ENCODE results near the gene NCAPG2. TPM values are rescaled to one million over a fixed set of nuclear protein-coding genes. Genes with fewer than 3 reads are reported as not detected.
A peak's percentile ranks its signal among the peaks of the same experiment; 100 is the strongest.
"Not testable (repeated sequence)": the region's sequence is repeated elsewhere in the genome, so short reads cannot be mapped to it uniquely, and the experiment has no call there.

NCAPG2 gene
- total RNA-seq, 1 donor from 2014 or later: 12.2 TPM

DNA sequence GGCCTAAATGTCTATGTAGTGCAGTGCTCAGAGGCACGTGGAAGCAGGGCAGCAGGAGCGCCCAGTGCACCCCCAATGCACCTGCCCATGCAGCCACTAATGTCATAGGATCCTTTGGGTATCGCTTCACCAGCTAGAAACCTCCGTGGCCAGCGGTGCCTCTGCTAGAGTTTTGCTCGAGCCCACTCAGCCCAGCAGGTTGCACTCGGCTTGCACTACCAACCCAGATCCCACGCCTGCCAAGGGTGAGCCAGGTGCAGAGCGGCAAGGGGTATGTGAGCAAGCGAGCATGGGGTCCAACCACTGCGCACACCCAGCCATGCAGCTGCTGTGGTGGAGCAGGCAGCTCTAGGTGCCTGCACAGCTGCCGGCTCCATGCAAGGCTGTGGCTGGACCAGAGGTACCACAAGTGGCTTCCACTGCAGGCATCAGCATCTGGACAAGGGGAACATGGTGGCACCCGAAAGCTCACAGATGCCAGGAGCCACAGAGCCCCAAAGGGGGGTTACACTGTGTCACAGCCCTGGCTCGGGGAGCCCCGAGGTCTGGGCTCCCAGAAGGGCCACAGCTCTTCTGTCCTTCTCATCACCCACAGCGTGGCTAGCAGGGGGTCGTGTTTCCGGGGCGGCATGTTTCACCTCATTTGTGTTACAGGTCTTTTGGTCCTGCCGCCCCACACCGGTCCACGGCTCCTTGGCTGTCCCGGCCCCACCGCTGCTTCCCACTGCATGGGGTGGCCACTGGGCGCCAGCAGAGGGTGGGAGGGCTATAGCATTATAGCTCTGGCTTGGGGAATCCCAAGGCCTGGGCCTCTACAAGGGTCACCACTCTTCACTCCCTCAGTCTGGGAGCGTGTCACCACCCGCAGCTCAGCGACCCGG, 2.3 kb upstream of the NCAPG2 start:
- no peak for FAIRE-seq
- no peak for DNase-seq (ENCODE audit: low spot score in 2 of 2)

DNA sequence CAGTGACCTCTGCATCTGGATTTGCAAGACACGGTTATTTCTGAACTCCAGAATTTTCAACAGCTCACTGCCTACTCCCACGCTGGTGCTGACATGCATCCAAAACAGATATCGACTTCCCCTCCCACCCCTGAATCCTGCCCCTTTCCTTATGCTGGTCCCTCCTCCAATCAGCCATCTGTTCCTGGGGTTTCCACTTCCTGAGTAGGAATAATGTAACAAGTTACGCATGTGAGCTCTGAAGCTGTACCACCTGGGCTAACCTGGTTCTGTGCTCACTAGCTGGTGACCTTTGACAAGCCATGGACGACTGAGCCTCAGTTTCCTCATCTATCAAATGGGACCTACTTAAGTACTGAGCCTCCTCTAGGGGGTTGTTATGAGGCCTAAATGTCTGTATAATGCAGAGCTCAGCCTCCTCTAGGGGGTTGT, 1.7 kb upstream of the NCAPG2 start:
- FAIRE-seq (no peak), DNase-seq (ENCODE audit: low spot score in 2 of 2) (peak; percentile 37 to 38)

DNA sequence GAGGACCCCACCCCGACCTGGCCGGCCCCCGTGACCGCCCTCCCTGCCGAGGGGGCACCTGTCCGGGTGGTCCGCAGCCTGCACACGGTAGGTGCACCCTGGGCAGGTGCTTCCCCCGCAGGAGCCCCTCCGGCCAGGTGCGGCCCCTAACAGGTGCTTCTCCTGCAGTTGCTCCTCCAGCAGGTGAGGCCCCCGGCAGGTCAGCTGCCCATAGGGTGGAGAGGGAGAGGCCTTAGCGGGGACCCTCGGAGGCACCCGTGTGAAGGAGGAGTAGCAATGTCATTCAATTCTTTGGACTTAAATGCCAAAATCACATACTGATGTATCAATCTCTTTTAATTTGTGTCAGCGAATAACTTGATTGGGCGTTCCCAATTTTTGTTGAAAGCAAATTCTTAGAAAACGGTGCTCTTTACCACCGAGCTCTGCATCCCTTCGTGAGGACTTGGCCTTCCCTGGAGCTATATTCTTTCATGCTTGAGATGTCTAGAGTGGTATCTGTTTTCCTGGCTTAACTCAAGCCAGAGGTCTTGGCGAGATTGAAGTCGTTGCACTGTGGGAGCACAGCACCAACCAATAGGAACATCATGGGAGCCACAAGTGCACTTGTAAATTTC, 738 bp upstream of the NCAPG2 start:
- DNase-seq (ENCODE audit: low spot score in 2 of 2): peak in 1 of 2 donors; percentile 36
- no peak for FAIRE-seq

DNA sequence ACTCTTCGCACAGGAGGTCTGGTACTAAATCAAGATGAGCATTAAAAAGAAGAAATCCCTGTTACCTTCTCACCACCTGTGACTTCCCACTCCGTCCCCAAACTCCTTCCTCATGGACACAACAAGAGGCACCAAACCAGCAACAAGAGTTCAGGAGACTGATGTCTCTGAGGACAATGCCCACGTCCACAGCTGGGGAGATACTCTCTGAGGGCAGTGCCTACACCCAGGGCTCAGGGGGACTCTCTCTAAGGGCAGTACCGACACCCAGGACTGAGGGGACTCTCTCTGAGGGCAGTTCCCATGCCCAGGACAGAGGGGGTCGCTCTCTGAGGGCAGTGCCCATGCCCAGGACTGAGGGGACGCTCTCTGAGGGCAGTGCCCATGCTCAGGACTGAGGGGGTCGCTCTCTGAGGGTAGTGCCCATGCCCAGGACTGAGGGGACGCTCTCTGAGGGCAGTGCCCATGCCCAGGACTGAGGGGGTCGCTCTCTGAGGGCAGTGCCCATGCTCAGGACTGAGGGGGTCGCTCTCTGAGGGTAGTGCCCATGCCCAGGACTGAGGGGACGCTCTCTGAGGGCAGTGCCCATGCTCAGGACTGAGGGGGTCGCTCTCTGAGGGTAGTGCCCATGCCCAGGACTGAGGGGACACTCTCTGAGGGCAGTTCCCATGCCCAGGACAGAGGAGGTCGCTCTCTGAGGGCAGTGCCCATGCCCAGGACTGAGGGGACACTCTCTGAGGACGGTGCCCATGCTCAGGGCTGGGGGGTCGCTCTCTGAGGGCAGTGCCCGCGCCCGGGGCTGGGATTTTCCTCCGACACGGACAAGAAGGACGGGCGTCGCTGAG, 703 bp downstream of the NCAPG2 start:
- not testable (repeated sequence) for DNase-seq (ENCODE audit: low spot score in 2 of 2); FAIRE-seq

DNA sequence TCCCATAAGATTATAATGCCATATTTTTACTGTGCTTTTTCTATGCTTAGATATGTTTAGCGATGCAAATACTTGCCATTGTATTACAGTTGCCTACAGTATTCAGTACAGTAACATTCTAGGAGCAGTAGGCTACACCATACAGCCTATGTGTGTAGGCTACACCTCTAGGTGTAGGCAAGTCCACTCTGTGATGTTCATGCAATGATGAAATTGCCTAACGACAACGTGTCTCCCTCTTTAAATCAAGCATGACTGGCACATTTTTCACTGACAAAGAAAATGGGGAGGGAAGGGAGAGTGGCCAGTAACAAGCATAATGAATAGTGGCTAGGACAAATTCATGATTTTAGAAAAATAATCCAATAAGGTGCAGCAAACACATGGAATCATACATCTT, 1.7 kb downstream of the NCAPG2 start:
- FAIRE-seq (no peak), DNase-seq (ENCODE audit: low spot score in 2 of 2) (no peak)

DNA sequence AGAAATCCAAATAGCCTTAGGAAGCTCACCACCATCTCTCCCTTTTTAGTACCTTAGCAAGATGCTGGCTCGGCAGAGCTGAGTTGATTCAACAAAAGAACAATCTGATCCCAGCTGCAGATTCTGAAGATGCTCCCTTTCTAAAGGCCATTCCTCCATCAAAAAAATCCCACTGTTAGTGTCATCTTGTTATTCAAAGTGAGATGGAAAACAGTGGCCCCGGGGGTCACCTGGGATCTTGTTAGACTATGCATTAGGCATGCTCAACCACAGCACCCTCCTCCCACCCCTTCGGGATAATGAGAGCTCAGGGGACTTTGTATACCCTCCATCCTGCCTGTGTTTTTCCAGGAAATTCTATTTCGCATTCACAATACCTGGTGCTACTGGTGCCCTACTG, 2.4 kb downstream of the NCAPG2 start:
- DNase-seq (ENCODE audit: low spot score in 2 of 2) (no peak), FAIRE-seq (no peak)

DNA sequence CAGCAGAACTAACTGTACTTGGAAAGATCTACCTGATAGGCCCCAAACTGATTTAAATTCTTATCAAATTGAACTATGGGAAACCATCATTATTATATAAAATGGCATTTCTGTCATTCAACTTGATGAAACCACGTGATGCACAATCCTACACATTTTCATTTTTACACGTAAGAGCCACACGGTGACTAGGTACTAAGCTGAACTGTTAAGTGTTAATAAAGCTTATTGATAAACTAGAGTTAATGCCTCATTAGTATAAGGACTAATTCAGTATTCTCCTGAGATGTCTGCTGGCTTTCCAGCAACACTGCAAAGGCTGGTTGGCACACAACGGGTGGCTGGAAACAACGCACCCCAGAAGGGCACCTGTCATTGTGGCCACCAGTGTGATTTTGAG, 4.6 kb downstream of the NCAPG2 start:
- FAIRE-seq (no peak), DNase-seq (ENCODE audit: low spot score in 2 of 2) (no peak)

DNA sequence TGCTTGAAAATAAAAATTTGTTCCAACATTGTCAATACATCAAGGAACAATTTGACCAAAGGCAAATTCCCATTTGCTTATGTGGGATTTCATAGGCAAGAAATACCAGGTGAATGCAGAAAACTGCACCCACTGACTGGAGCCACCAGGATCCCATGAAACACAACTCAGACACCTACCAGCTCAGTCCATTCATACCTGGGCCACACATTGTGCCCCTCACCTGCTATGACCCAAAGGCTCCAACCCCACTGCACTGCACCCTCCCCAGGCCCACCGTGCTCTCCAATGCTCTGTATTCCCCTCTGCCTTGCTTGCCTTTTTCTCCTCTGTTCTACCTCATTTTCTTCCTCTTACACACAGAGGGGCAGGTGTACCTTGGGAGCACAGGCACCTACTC, 5.3 kb downstream of the NCAPG2 start:
- DNase-seq (ENCODE audit: low spot score in 2 of 2): no peak
- no peak for FAIRE-seq

DNA sequence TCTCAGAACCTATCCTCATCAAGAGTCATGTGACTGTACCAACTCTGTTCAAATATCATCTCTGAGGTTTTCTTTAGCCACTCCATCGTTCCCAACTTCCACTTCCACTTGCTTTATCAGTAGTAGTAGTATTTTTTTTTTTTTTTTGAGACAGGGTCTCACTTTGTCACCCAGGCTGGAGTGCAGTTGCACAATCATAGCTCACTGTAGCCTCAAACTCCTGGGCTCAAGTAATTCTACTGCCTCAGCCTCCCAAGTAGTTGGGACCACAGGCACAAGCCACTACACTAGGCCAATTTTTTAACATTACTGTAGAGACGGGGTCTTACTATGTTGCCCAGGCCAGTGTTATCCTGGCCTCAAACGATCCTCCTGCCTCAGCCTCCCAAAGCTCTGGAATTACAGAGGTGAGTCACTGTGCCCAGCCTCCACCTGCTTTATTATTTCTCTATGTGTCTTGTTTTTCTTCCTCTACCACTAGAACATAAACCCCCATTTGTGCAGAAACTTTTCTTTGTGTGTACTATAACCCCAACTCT, 5.9 kb downstream of the NCAPG2 start:
- no peak for FAIRE-seq
- DNase-seq (ENCODE audit: low spot score in 2 of 2): no peak

DNA sequence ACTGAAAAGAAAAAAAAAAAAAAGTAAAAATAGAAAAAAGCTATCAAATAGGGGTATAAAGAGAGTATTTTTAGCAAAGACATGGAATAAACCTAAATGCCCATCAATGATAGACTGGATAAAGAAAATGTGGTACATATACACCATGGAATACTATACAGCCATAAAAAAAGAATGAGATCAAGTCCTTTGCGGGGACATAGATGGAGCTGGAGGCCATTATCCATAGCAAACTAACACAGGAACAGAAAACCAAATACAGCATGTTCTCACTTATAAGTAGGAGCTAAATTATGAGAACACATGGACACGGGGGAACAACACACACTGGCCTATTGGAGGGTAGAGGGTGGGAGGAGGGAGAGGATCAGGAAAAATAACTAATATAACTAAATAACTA, 7.0 kb downstream of the NCAPG2 start:
- not testable (repeated sequence) for FAIRE-seq

DNA sequence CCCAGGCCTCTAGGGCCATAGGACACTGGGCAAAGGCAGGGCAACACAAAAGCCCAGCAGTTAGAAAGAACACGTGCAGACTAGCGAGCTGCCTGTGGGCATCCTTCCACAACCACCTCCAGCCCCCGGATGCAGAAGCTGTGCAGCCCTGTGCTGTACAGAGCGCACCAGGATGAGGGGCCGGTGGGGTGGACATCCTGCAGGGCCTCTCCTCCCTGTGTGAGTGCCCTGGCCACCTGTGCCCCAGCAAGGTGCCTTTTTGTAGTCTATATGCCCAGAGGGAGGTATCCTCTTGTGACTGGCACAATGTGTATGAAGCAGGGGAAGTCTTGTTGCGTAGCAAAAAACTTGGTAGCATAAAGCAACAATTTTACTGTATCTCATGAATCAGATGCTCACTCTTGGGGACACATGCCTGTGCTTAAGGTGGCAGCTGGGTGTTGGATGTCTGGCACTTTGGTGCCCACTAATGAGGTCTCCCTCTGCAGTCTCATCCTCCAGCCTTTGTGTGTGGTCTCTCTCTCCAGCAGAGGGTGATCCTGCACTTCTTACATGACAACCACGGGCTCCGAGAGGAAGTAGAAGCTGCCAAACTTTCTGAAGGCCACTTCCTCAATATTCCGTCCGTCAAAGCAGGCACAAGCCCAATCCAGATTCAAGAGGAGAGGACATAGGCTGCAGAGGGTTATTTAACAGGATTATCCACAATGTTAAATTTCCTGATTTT, 8.7 kb downstream of the NCAPG2 start:
- FAIRE-seq (no peak), DNase-seq (ENCODE audit: low spot score in 2 of 2) (peak; percentile 32 to 51)

More for the DNA sequence above, 7.0 kb downstream of the NCAPG2 start:
- not testable (repeated sequence) for DNase-seq (ENCODE audit: low spot score in 2 of 2)

DNA sequence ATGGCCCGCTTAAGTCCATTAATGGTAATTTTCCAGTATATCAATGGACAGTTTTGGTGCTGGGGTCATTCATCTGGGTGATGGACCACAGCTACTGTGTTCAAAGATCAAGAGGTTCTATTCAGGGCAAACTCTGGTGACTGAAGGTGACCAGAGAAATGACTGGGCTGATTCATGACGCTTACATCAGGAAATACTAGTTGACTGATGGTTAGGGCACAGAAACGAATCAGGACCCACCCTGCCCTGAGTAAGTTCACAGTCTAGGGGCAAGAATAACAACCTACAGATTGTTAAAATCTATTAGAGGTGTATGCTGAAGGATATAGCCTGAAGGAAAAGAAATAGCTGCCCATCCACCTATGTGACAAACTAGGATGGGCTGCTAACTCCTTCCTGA, 9.5 kb downstream of the NCAPG2 start:
- DNase-seq (ENCODE audit: low spot score in 2 of 2) (no peak), FAIRE-seq (no peak)

DNA sequence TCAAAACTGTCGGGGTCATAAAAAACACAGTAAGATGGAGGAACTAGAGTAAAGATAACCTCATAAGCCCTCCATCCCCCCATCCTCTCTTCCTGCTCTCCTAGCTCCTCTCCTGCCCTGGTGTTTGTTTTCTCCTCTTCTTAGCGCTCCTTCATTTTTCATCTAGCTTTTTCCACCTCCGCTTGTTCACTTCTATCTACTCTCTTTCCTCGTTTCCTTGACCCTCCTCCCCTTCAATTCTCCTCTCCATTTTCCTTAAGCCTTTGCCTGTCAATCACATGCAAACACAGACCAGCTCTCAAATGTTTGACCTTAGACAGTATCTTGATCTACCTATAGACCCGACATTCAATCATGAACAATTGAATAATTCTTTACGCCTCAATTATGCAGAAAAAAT, 10.0 kb downstream of the NCAPG2 start:
- no peak for FAIRE-seq

DNA sequence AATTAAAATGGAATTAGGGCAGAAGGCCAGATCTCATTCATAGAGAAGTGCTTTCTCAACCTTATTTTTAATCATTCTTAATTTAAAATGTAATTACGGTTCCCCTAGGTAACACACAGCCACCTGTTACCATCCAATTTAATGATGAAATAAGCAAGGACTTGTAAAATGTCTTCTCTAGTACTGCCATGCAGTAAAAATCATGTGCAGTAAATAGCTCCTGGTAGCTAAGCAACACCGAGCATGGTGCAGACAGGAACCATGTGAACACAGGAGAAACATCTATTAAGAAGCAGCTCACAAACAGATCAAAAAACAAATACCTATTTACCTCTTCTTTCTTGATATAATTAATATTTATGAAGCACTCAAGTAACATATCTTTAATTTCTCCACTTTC, 15.1 kb downstream of the NCAPG2 start:
- FAIRE-seq (no peak), DNase-seq (ENCODE audit: low spot score in 2 of 2) (no peak)

More for the DNA sequence above, 10.0 kb downstream of the NCAPG2 start:
- no peak for DNase-seq (ENCODE audit: low spot score in 2 of 2)

DNA sequence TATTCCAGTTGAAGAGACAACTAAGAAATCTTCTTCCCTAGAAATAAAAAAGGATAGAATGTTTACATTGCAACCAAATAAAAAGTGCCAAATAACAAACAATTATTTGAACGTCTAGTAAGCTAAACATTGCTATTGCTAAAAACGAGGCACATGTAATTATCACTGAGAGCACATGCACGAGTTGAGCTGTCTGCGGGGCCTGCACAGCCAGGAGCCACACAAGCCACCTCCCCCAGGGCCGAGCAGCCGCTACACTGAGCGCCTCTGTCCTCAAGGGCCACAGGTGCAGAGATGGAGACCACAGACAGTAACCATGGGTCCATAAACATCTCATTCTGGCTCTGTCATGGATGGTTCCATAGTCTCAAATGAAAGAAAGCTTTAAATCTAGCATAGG, 17.2 kb downstream of the NCAPG2 start:
- DNase-seq (ENCODE audit: low spot score in 2 of 2): no peak
- no peak for FAIRE-seq

DNA sequence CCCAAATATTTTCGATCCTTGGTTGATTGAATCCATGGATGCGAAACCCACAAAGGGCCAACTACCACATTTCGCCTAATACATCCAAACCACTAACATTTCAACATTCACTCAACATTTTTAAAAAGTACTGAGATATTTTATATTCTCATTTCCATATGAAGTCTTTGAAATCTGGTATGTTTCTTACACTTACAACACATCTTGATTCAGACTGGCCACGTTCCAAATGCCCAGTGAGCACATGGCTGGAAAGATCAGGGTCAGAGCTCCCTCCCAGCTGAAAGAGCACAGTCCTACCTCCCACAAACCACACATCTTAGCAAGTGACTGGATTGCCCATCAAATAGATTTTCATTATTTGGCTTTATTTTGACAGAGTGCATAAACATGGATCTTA, 18.9 kb downstream of the NCAPG2 start:
- FAIRE-seq (no peak), DNase-seq (ENCODE audit: low spot score in 2 of 2) (no peak)

DNA sequence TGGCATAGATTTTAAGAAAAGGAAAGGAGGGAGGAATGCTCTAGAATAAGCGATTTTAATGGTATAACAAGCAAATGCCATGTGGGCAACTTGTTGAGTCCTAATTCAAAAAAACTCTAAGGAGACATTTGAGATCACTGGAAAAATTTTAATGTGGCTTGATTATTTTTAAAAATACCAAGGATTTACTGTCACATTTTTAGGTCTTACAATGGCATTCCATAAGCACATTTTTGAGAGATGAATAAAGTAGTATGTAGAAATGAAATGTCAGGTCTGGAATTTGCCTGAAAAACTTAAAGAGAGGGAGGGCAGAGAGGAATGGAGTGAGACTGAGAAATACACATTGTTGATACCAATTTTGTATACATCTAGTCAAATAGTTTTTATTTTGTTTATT, 20.3 kb downstream of the NCAPG2 start:
- FAIRE-seq (no peak), DNase-seq (ENCODE audit: low spot score in 2 of 2) (no peak)

DNA sequence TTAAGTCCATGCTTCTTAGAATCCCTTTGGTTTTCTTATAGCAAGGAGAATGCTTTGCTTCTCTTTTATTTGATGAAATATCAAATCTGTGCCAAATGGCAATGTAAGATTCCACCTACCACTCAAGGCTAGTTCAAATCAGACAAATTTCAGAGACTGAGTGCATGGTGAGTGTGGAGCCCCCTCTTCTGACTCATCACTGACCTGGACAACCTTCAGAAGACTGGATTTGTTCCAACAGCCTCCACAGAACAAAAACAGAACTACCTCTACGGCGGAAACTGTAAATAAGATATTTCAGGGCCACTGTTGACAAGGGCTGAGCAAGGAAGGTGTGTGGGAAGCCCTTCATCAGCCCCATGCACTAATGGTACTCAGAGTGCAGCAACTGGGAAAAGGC, 21.1 kb downstream of the NCAPG2 start:
- DNase-seq (ENCODE audit: low spot score in 2 of 2): no peak
- FAIRE-seq: no peak

DNA sequence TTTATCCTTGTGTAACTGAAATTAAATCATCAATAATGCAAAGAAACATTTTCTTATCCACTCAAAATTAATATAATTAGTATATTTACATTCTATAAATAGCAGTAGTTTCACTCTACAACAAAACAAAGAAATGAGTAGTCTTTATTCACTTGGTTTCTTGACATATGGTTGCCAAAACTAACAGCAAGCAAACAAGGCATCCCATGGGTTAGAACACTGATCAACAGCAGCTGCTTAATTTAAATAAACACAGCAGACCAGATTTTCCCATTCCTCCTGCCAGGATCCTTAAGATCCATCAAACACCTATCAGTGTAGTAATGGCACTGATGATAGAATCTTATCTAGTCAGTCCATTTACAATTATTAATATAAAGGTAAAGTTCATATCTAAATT, 22.1 kb downstream of the NCAPG2 start:
- no peak for FAIRE-seq
- no peak for DNase-seq (ENCODE audit: low spot score in 2 of 2)

DNA sequence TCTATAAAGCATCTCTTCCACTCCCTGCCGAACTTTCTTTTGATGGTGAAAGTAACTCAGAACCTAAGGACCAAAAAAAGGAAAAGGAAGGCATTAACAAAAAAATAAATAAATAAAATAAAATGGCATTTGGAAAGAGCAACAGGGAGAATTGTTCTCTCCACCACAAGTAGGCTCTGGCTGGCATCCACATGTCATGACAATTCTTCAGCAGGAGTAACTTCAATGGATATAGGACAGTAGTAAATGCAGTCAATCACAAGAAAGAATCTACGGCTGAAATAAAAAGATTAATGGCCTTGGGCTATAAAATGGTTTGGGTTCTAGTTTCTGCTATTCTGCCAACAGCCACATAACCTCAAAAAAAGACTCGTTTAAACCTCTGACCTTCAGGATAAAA, 23.9 kb downstream of the NCAPG2 start:
- no peak for DNase-seq (ENCODE audit: low spot score in 2 of 2)
- FAIRE-seq: no peak

Data from frontal cortex (tissue), 4 donors.